ENCODE measurements around the gene PGF.

DNA sequence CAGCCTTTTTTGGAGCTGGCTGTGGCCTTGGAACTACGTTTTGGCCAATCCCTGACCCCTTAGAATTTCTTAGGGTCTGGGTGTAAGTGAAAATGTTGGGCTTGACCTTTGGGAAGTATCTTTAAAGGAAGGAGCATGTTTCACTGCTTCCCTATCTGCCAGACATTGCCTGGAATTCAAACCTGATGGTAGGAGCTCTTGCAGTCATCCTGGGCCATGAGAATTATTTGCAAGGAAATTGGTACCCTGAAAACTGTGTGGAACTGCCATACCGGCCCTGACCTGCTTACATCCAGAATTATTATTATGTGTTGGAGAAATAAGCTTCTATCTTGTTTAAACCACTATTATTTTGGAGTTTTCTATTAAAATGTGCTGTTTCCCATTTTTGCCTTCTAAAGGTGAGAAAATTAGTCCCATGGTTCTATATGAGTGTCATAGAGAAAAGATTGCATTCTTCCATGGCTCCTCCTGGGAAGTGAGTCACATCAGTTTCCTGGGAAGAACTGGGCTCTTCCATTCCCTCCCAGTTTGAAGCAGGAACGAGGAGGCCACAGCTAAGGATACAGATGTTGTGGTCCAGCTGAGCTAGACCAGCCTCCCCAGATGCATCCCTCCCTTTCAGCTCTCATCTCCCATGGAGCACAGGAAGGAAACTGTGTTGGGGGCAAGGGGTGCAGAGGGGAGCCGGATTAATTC is 9.5 kb upstream of the PGF start:
- TF ChIP-seq, protein P1, sequence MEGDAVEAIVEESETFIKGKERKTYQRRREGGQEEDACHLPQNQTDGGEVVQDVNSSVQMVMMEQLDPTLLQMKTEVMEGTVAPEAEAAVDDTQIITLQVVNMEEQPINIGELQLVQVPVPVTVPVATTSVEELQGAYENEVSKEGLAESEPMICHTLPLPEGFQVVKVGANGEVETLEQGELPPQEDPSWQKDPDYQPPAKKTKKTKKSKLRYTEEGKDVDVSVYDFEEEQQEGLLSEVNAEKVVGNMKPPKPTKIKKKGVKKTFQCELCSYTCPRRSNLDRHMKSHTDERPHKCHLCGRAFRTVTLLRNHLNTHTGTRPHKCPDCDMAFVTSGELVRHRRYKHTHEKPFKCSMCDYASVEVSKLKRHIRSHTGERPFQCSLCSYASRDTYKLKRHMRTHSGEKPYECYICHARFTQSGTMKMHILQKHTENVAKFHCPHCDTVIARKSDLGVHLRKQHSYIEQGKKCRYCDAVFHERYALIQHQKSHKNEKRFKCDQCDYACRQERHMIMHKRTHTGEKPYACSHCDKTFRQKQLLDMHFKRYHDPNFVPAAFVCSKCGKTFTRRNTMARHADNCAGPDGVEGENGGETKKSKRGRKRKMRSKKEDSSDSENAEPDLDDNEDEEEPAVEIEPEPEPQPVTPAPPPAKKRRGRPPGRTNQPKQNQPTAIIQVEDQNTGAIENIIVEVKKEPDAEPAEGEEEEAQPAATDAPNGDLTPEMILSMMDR (IDR thresholded peaks at IDR 0.05) = no peak
- TF ChIP-seq POLR2A (IDR thresholded peaks at IDR 0.05) (no peak), POLR2AphosphoS5 (IDR thresholded peaks at IDR 0.05; ENCODE audit: insufficient read depth in 1 of 2, low read depth in 1 of 2) (no peak)

Measured in vagina (tissue), 2 donors.